ENCODE measurements around the gene KIF26B.
A peak's percentile ranks its signal among the peaks of the same experiment; 100 is the strongest.
"Not testable (repeated sequence)": the region's sequence is repeated elsewhere in the genome, so short reads cannot be mapped to it uniquely, and the experiment has no call there.

KIF26B gene

GRCh38 chr1:245671966-245672767 lies 517.4 kb downstream of the KIF26B start:
- no peak overlapping the region for H3K4me3 ChIP-seq (replicated peaks in 1 of 2; ENCODE audit: low read depth in 2 of 2, low read length in 2 of 2)
- DNase-seq (ENCODE audit: low read depth in 2 of 2), result no peak
- no peak for TF ChIP-seq CTCF (IDR thresholded peaks at IDR 0.05; ENCODE audit: low read depth, low read length)

- not testable (repeated sequence) for DNase-seq (ENCODE audit: low read depth in 2 of 2); H3K4me3 ChIP-seq (replicated peaks in 1 of 2; ENCODE audit: low read depth in 2 of 2, low read length in 2 of 2)
These were observed 518.3 kb downstream of the KIF26B start for GRCh38 chr1:245672836-245673656.

GRCh38 chr1:245673881-245674414 lies 519.2 kb downstream of the KIF26B start:
- peak; percentile 40 to 53 for DNase-seq (ENCODE audit: low read depth in 2 of 2)
- no peak for TF ChIP-seq CTCF (IDR thresholded peaks at IDR 0.05; ENCODE audit: low read depth, low read length)
- no peak overlapping the region for H3K4me3 ChIP-seq (replicated peaks in 1 of 2; ENCODE audit: low read depth in 2 of 2, low read length in 2 of 2)

- no peak overlapping the region for H3K4me3 ChIP-seq (replicated peaks in 1 of 2; ENCODE audit: low read depth in 2 of 2, low read length in 2 of 2)
- peak; percentile 5 to 20 for DNase-seq (ENCODE audit: low read depth in 2 of 2)
- no peak for TF ChIP-seq CTCF (IDR thresholded peaks at IDR 0.05; ENCODE audit: low read depth, low read length)
These were observed 522.9 kb downstream of the KIF26B start for GRCh38 chr1:245677461-245678240.

- no peak for TF ChIP-seq CTCF (IDR thresholded peaks at IDR 0.05; ENCODE audit: low read depth, low read length)
- DNase-seq (ENCODE audit: low read depth in 2 of 2), result no peak
- H3K4me3 ChIP-seq (replicated peaks in 1 of 2; ENCODE audit: low read depth in 2 of 2, low read length in 2 of 2), result no peak overlapping the region
These were observed 524.2 kb downstream of the KIF26B start for GRCh38 chr1:245678860-245679411.

- no peak for DNase-seq (ENCODE audit: low read depth in 2 of 2)
- TF ChIP-seq CTCF (IDR thresholded peaks at IDR 0.05; ENCODE audit: low read depth, low read length), result no peak
These were observed 525.3 kb downstream of the KIF26B start for GRCh38 chr1:245679821-245680780.

More at GRCh38 chr1:245679821-245680780, 525.3 kb downstream of the KIF26B start:
- no peak overlapping the region for H3K4me3 ChIP-seq (replicated peaks in 1 of 2; ENCODE audit: low read depth in 2 of 2, low read length in 2 of 2)
